CD4-positive, alpha-beta memory T cell (primary cell): Measurements from ENCODE around the gene DCUN1D2. TPM values are rescaled to one million over a fixed set of nuclear protein-coding genes. Genes with fewer than 3 reads are reported as not detected.

Experiments
- CTCF ChIA-PET: fragments of 350-600 bp; sonication (Branson Sonifier 250); formaldehyde crosslinking; loops from one replicate; lab custom pipeline; 2021; ENCODE audit warnings: inconsistent platforms; ENCODE audit not compliant: partially characterized antibody; lab: Charles Lee
- POLR2A ChIA-PET: fragments of 350-600 bp; sonication (Branson Sonifier 250); formaldehyde crosslinking; loops from one replicate; lab custom pipeline; 2021; ENCODE audit not compliant: partially characterized antibody; lab: Charles Lee
- DNase-seq, 5 donors: peaks; one replicate each; pipeline versions ENCODE4 v3.0.0 to v3.0.0-alpha.2; 2020 to 2022; ENCODE audit warnings: mixed read lengths in 1 of 5
- H3K27ac ChIP-seq: one replicate; pipeline ENCODE4 v1.7.0; 2013; ENCODE audit warnings: low read depth, low read length
- H3K27me3 ChIP-seq: 2 replicates; pipeline ENCODE4 v1.7.0; 2013; ENCODE audit warnings: mild to moderate bottlenecking, low read length, moderate library complexity; ENCODE audit not compliant: insufficient read depth
- H3K36me3 ChIP-seq: 2 replicates; pipeline ENCODE4 v1.7.0; 2013; ENCODE audit warnings: mild to moderate bottlenecking, low read length, moderate library complexity; ENCODE audit not compliant: insufficient read depth
- H3K4me1 ChIP-seq: 2 replicates; pipeline ENCODE4 v1.7.0; 2013; ENCODE audit warnings: mild to moderate bottlenecking, low read length, moderate library complexity; ENCODE audit not compliant: insufficient read depth
- H3K4me3 ChIP-seq, 2 donors: one replicate each; pipeline ENCODE4 v1.7.0; 2013; ENCODE audit warnings: low read length in 2 of 2, mild to moderate bottlenecking in 1 of 2
- H3K9me3 ChIP-seq, 2 donors: one replicate each; pipeline ENCODE4 v1.7.0; 2013; ENCODE audit warnings: low read length in 2 of 2, control low read depth in 1 of 2; ENCODE audit not compliant: control insufficient read depth in 1 of 2
- H3K27ac Mint-ChIP-seq, 7 donors: one replicate each; pipeline ENCODE4 v1.8.0; 2020 to 2021; ENCODE audit warnings: mixed read lengths in 7 of 7, mild to moderate bottlenecking in 6 of 7, inconsistent platforms in 3 of 7, moderate library complexity in 3 of 7
- H3K27me3 Mint-ChIP-seq, 2 donors: one replicate each; pipeline ENCODE4 v1.8.0; 2020 to 2021; ENCODE audit warnings: mixed read lengths in 2 of 2
- H3K36me3 Mint-ChIP-seq, 2 donors: one replicate each; pipeline ENCODE4 v1.8.0; 2020 to 2021; ENCODE audit warnings: mixed read lengths in 2 of 2, inconsistent platforms in 1 of 2, mild to moderate bottlenecking in 1 of 2
- H3K4me1 Mint-ChIP-seq, 4 donors: one replicate each; pipeline ENCODE4 v1.8.0; 2020 to 2021; ENCODE audit warnings: mixed read lengths in 4 of 4, mild to moderate bottlenecking in 1 of 4
- H3K4me3 Mint-ChIP-seq, 8 donors: one replicate each; pipeline ENCODE4 v1.8.0; 2020 to 2021; ENCODE audit warnings: mixed read lengths in 8 of 8, mild to moderate bottlenecking in 7 of 8, moderate library complexity in 6 of 8, inconsistent platforms in 3 of 8
- H3K9me3 Mint-ChIP-seq, 8 donors: one replicate each; pipeline ENCODE4 v1.8.0; 2020 to 2021; ENCODE audit warnings: mixed read lengths in 8 of 8, mild to moderate bottlenecking in 5 of 8, inconsistent platforms in 3 of 8, moderate library complexity in 1 of 8
- intact Hi-C: fragments of 100-400 bp; cut with micrococcal nuclease; formaldehyde crosslinking; loops from one replicate; pipeline ENCODE4 v1.15.1; 2023
- polyA plus RNA-seq, 2 donors: library from polyadenylated mRNA; unstranded; fragments of 300-500 nt; fragmentation: Illumina TruSeq; gene quantifications; one replicate each; pipeline ENCODE4 v1.2.3, GENCODE V29; 2021
- total RNA-seq, 2 experiments: library from RNA; stranded (reverse); gene quantifications; one replicate each; pipeline ENCODE4 v1.2.3, GENCODE V29; 2021

The DCUN1D2 gene
- total and polyA plus RNA-seq, 4 experiments from 2014 or later: 6.6 to 34.8 (median 20.8) TPM

GRCh38 chr13:113477724-113478123 lies 12.8 kb downstream of the DCUN1D2 start:
- no peaks in the 10 kb centered on the region for H3K9me3 ChIP-seq
- H3K27me3 ChIP-seq: no peaks in the 10 kb centered on the region
- Mint-ChIP-seq H3K27ac (no peak overlapping the region), H3K36me3 (peaks cover 53 to 57% of the 10 kb centered on the region in 2 donors), H3K4me1 (peaks cover 0 to 2% (median 0%) of the 10 kb centered on the region in 4 donors), H3K4me3 (no peak overlapping the region), H3K27me3 (no peaks in the 10 kb centered on the region), H3K9me3 (no peaks in the 10 kb centered on the region)
- H3K4me3 ChIP-seq: no peak overlapping the region
- intact Hi-C loops: no loop called here
- CTCF ChIA-PET: no interaction called here
- POLR2A ChIA-PET: no interaction called here
- no peak overlapping the region for H3K27ac ChIP-seq
- no peak for DNase-seq
- H3K36me3 ChIP-seq: peaks cover 13% of the 10 kb centered on the region
- H3K4me1 ChIP-seq: no peaks in the 10 kb centered on the region

GRCh38 chr13:113476811-113477210 lies 13.7 kb downstream of the DCUN1D2 start:
- no peak overlapping the region for H3K4me3 ChIP-seq
- H3K27me3 ChIP-seq: no peaks in the 10 kb centered on the region
- DNase-seq: no peak
- H3K36me3 ChIP-seq: peaks cover 13% of the 10 kb centered on the region
- no peak overlapping the region for H3K27ac ChIP-seq
- no peaks in the 10 kb centered on the region for H3K4me1 ChIP-seq
- Mint-ChIP-seq H3K27me3 (no peaks in the 10 kb centered on the region), H3K9me3 (no peaks in the 10 kb centered on the region), H3K4me3 (no peak overlapping the region), H3K27ac (no peak overlapping the region), H3K36me3 (peaks cover 53 to 58% of the 10 kb centered on the region in 2 donors), H3K4me1 (no peaks in the 10 kb centered on the region)
- intact Hi-C loops: no loop called here
- CTCF ChIA-PET: no interaction called here
- POLR2A ChIA-PET: no interaction called here
- H3K9me3 ChIP-seq: no peaks in the 10 kb centered on the region

GRCh38 chr13:113475911-113476310 lies 14.6 kb downstream of the DCUN1D2 start:
- Mint-ChIP-seq H3K4me3 (no peak overlapping the region), H3K4me1 (peaks cover 0 to 3% (median 0%) of the 10 kb centered on the region in 4 donors), H3K36me3 (peaks cover 58 to 67% of the 10 kb centered on the region in 2 donors), H3K9me3 (no peaks in the 10 kb centered on the region), H3K27ac (peak overlapping the region in 1 of 7 donors; percentile 25), H3K27me3 (no peaks in the 10 kb centered on the region)
- Histone ChIP-seq H3K4me3 (no peak overlapping the region), H3K27ac (no peak overlapping the region), H3K27me3 (no peaks in the 10 kb centered on the region), H3K9me3 (no peaks in the 10 kb centered on the region), H3K4me1 (no peaks in the 10 kb centered on the region), H3K36me3 (peaks cover 13% of the 10 kb centered on the region)
- no peak for DNase-seq
- CTCF ChIA-PET: no interaction called here
- POLR2A ChIA-PET: no interaction called here
- intact Hi-C loops: no loop called here

GRCh38 chr13:113475280-113475679 lies 15.2 kb downstream of the DCUN1D2 start:
- Mint-ChIP-seq H3K27me3 (no peaks in the 10 kb centered on the region), H3K27ac (no peak overlapping the region), H3K4me3 (no peak overlapping the region), H3K4me1 (peaks cover 0 to 8% (median 0%) of the 10 kb centered on the region in 4 donors), H3K9me3 (no peaks in the 10 kb centered on the region), H3K36me3 (peaks cover 55 to 71% of the 10 kb centered on the region in 2 donors)
- ChIA-PET POLR2A (no interaction called here), CTCF (no interaction called here)
- no peak overlapping the region for H3K27ac ChIP-seq
- no peaks in the 10 kb centered on the region for H3K9me3 ChIP-seq
- intact Hi-C loops: no loop called here
- H3K4me3 ChIP-seq: no peak overlapping the region
- H3K36me3 ChIP-seq: peaks cover 13% of the 10 kb centered on the region
- H3K4me1 ChIP-seq: no peaks in the 10 kb centered on the region
- no peak for DNase-seq
- H3K27me3 ChIP-seq: no peaks in the 10 kb centered on the region

GRCh38 chr13:113474179-113474578 lies 16.3 kb downstream of the DCUN1D2 start:
- H3K9me3 ChIP-seq: no peaks in the 10 kb centered on the region
- ChIA-PET CTCF (interaction anchor here (0.9 kb wide), 1 partner anchor 17 kb away, joined by 3 read pairs; no protein-coding TSS in a partner anchor), POLR2A (no interaction called here)
- H3K4me1 ChIP-seq: no peaks in the 10 kb centered on the region
- no peak overlapping the region for H3K27ac ChIP-seq
- intact Hi-C loops: no loop called here
- H3K27me3 Mint-ChIP-seq: no peaks in the 10 kb centered on the region
- peaks cover 0 to 8% (median 0%) of the 10 kb centered on the region in 4 donors for H3K4me1 Mint-ChIP-seq
- H3K4me3 ChIP-seq: no peak overlapping the region
- DNase-seq: no peak
- no peak overlapping the region for H3K27ac Mint-ChIP-seq
- H3K36me3 ChIP-seq: peaks cover 10% of the 10 kb centered on the region
- H3K4me3 Mint-ChIP-seq: no peak overlapping the region
- peaks cover 56 to 66% of the 10 kb centered on the region in 2 donors for H3K36me3 Mint-ChIP-seq
- H3K27me3 ChIP-seq: no peaks in the 10 kb centered on the region
- H3K9me3 Mint-ChIP-seq: no peaks in the 10 kb centered on the region

- no peaks in the 10 kb centered on the region for H3K27me3 Mint-ChIP-seq
- H3K4me3 Mint-ChIP-seq: no peak overlapping the region
- H3K36me3 ChIP-seq: peaks cover 10% of the 10 kb centered on the region
- no peaks in the 10 kb centered on the region for H3K9me3 ChIP-seq
- H3K4me1 ChIP-seq: no peaks in the 10 kb centered on the region
- intact Hi-C loops: no loop called here
- H3K4me1 Mint-ChIP-seq: peaks cover 0 to 8% (median 0%) of the 10 kb centered on the region in 4 donors
- no peak overlapping the region for H3K4me3 ChIP-seq
- H3K27ac Mint-ChIP-seq: peak overlapping the region in 1 of 7 donors; percentile 46
- CTCF ChIA-PET: no interaction called here
- POLR2A ChIA-PET: no interaction called here
- H3K36me3 Mint-ChIP-seq: peaks cover 50 to 62% of the 10 kb centered on the region in 2 donors
- no peaks in the 10 kb centered on the region for H3K9me3 Mint-ChIP-seq
- no peak overlapping the region for H3K27ac ChIP-seq
- no peak for DNase-seq
- H3K27me3 ChIP-seq: no peaks in the 10 kb centered on the region
Measured at GRCh38 chr13:113472355-113473025, 18.0 kb downstream of the DCUN1D2 start.

GRCh38 chr13:113471844-113472243 lies 18.7 kb downstream of the DCUN1D2 start:
- intact Hi-C loops: no loop called here
- Histone ChIP-seq H3K9me3 (no peaks in the 10 kb centered on the region), H3K27me3 (no peaks in the 10 kb centered on the region), H3K27ac (no peak overlapping the region), H3K4me1 (no peaks in the 10 kb centered on the region), H3K4me3 (no peak overlapping the region), H3K36me3 (peaks cover 10% of the 10 kb centered on the region)
- CTCF ChIA-PET: no interaction called here
- POLR2A ChIA-PET: no interaction called here
- H3K4me1 Mint-ChIP-seq: peaks cover 0 to 8% (median 0%) of the 10 kb centered on the region in 4 donors
- H3K36me3 Mint-ChIP-seq: peaks cover 46 to 56% of the 10 kb centered on the region in 2 donors
- no peak for DNase-seq
- H3K4me3 Mint-ChIP-seq: no peak overlapping the region
- H3K27ac Mint-ChIP-seq: no peak overlapping the region
- no peaks in the 10 kb centered on the region for H3K27me3 Mint-ChIP-seq
- H3K9me3 Mint-ChIP-seq: no peaks in the 10 kb centered on the region
